Measurements from ENCODE around the gene CARS2. TPM values are rescaled to one million over a fixed set of nuclear protein-coding genes. Genes with fewer than 3 reads are reported as not detected.

CARS2 gene
- total RNA-seq, 1 experiment from 2014 or later: 31.9 TPM

DNA sequence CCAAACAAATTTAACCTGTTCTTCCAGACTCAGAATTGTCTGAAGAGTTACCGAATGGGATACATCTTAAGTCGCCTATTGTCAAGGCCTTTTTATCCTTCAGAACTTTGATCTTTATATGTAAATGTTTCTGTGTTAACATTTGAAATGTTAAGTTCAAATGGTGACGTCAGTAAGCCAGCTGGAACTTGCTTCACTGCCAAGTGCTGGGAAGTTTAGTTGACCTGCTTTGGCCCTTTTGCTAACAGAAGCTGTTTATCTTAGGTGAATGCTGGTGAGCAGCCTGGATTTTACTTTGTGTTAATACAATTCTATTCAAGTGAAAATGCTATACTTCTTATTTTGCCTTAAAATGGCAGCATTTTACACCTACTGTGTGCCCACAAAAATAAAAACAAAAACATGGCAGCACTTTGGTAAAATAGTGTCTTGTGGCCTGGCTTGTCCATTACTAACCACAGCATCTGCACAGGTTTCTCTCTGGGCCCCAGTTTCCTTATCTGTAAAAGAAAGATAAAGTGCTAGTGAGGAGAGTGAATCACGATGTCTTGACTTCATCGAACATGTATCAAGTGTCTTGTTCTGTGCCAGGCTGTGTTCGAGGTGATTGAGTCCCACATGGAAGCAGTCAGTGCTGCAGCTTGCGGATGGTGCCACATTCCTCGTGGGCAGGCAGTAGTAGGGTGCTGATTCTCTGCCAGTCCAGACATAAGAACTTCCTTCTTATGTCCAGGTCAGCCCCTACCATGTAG is 88.4 kb downstream of the CARS2 start:
- CTCF ChIA-PET: no interaction called here
- intact Hi-C loops (cut with micrococcal nuclease; ENCODE audit: unreplicated experiment): no loop called here
- Histone ChIP-seq H3K27ac (ENCODE audit: low read length) (peak overlapping the region; percentile 17; the same call in 1 of the 2 replicates), H3K27me3 (ENCODE audit: control insufficient read depth, insufficient read depth, low read length) (no peaks in the 10 kb centered on the region), H3K4me1 (ENCODE audit: control insufficient read depth, insufficient read depth, low read length) (peaks cover 10% of the 10 kb centered on the region), H3K9me3 (ENCODE audit: control insufficient read depth, insufficient read depth, low read depth, low read length) (no peaks in the 10 kb centered on the region), H3K36me3 (ENCODE audit: control insufficient read depth, insufficient read depth, low read length) (no peaks in the 10 kb centered on the region), H3K4me3 (ENCODE audit: low read depth in 2 of 2, low read length in 2 of 2) (no peak overlapping the region; a peak in 1 of 4 replicates)
- no TSS peak for BruUV-seq (replicated peaks)
- in situ Hi-C loops (cut with HindIII; ENCODE audit: low pct_unique_long_range_greater_than_20kb, low sequenced_read_pairs): no loop called here
- POLR2A ChIA-PET: no interaction called here
- no peak for TF ChIP-seq TCF7L2 (IDR thresholded peaks at IDR 0.05; ENCODE audit: low read depth, low read length)
- no peak for TF ChIP-seq SIN3A (IDR thresholded peaks at IDR 0.05; ENCODE audit: borderline replicate concordance, insufficient read depth, low read depth, low read length)
- no peak for TF ChIP-seq POLR2AphosphoS5 (IDR thresholded peaks at IDR 0.05; ENCODE audit: low read depth, low read length)
- TF ChIP-seq, protein P1, sequence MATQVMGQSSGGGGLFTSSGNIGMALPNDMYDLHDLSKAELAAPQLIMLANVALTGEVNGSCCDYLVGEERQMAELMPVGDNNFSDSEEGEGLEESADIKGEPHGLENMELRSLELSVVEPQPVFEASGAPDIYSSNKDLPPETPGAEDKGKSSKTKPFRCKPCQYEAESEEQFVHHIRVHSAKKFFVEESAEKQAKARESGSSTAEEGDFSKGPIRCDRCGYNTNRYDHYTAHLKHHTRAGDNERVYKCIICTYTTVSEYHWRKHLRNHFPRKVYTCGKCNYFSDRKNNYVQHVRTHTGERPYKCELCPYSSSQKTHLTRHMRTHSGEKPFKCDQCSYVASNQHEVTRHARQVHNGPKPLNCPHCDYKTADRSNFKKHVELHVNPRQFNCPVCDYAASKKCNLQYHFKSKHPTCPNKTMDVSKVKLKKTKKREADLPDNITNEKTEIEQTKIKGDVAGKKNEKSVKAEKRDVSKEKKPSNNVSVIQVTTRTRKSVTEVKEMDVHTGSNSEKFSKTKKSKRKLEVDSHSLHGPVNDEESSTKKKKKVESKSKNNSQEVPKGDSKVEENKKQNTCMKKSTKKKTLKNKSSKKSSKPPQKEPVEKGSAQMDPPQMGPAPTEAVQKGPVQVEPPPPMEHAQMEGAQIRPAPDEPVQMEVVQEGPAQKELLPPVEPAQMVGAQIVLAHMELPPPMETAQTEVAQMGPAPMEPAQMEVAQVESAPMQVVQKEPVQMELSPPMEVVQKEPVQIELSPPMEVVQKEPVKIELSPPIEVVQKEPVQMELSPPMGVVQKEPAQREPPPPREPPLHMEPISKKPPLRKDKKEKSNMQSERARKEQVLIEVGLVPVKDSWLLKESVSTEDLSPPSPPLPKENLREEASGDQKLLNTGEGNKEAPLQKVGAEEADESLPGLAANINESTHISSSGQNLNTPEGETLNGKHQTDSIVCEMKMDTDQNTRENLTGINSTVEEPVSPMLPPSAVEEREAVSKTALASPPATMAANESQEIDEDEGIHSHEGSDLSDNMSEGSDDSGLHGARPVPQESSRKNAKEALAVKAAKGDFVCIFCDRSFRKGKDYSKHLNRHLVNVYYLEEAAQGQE (IDR thresholded peaks at IDR 0.05; ENCODE audit: insufficient read depth in 1 of 2, low read depth in 2 of 2, low read length in 1 of 2): no peak
- TF ChIP-seq, protein P2, sequence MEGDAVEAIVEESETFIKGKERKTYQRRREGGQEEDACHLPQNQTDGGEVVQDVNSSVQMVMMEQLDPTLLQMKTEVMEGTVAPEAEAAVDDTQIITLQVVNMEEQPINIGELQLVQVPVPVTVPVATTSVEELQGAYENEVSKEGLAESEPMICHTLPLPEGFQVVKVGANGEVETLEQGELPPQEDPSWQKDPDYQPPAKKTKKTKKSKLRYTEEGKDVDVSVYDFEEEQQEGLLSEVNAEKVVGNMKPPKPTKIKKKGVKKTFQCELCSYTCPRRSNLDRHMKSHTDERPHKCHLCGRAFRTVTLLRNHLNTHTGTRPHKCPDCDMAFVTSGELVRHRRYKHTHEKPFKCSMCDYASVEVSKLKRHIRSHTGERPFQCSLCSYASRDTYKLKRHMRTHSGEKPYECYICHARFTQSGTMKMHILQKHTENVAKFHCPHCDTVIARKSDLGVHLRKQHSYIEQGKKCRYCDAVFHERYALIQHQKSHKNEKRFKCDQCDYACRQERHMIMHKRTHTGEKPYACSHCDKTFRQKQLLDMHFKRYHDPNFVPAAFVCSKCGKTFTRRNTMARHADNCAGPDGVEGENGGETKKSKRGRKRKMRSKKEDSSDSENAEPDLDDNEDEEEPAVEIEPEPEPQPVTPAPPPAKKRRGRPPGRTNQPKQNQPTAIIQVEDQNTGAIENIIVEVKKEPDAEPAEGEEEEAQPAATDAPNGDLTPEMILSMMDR (IDR thresholded peaks at IDR 0.05): no peak
- DNase-seq (ENCODE audit: low read depth, low spot score) (no peak), ATAC-seq (no peak)

DNA sequence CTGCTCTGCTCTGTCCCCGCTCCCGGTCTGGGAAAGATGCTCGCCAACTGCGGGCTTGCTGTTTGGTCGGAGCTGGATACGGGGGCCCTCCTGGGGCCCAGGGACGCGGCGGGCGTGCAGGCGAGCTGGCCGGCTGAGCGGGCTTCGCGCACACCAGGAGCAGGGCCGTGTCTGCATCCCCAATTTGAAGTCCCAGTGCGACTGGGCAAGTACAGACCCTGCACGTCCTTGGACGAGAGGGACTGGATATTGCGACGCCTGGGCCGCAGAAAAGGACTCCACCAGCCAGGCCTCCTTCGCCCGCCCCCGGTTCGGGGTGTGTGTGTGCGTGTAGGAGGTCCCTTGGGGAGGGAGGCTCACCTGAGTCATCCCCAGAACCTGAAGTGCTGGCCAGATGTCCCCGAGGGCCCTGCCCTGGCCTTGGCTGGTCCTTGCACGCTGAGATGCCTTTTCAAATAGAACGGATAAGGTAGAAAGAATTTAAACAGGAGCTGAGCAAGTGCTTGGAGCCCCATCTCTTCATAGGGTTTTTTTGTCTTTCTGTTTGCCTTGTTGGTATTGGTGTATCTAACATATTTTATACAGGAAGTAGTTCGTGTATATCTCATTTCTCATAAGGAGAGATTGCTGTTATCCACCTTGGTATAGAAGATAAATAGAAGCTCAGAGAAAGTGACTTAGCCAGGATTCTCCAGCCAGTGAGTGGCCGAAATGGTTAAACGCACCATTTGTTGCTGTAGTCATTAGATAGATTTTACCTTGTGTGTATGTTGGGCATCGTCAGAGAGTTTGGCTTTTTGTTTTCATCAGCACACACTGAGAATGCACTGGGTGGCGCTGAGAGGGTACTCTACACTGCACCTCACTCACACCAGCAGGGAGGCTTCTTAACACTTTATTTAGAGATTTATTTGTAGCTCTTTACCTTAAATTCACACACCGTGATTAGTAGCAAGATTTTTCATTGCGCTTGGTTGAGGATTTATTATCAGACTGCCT is 89.5 kb downstream of the CARS2 start:
- H3K4me3 ChIP-seq (ENCODE audit: low read depth in 2 of 2, low read length in 2 of 2): peak overlapping the region; percentile 72 to 75
- ChIA-PET CTCF (no interaction called here), POLR2A (interaction anchor here (0.6 kb wide), 2 partner anchors 98 to 113 kb away, joined by 3 to 8 read pairs; no protein-coding TSS in a partner anchor)
- TF ChIP-seq SIN3A (IDR thresholded peaks at IDR 0.05; ENCODE audit: borderline replicate concordance, insufficient read depth, low read depth, low read length) (no peak), TCF7L2 (IDR thresholded peaks at IDR 0.05; ENCODE audit: low read depth, low read length) (no peak), POLR2AphosphoS5 (IDR thresholded peaks at IDR 0.05; ENCODE audit: low read depth, low read length) (no peak)
- TF ChIP-seq, protein P2 (IDR thresholded peaks at IDR 0.05): no peak
- TF ChIP-seq, protein P1 (IDR thresholded peaks at IDR 0.05; ENCODE audit: insufficient read depth in 1 of 2, low read depth in 2 of 2, low read length in 1 of 2): no peak
- TSS peak; percentile 68 for BruUV-seq (replicated peaks)
- H3K27ac ChIP-seq (ENCODE audit: low read length): peak overlapping the region; percentile 74
- intact Hi-C loops (cut with micrococcal nuclease; ENCODE audit: unreplicated experiment) (no loop called here), in situ Hi-C loops (cut with HindIII; ENCODE audit: low pct_unique_long_range_greater_than_20kb, low sequenced_read_pairs) (no loop called here)
- ATAC-seq: peak; percentile 49
- peaks cover 12% of the 10 kb centered on the region for H3K4me1 ChIP-seq (ENCODE audit: control insufficient read depth, insufficient read depth, low read length)
- DNase-seq (ENCODE audit: low read depth, low spot score): no peak
- no peaks in the 10 kb centered on the region for H3K9me3 ChIP-seq (ENCODE audit: control insufficient read depth, insufficient read depth, low read depth, low read length)
- H3K27me3 ChIP-seq (ENCODE audit: control insufficient read depth, insufficient read depth, low read length): no peaks in the 10 kb centered on the region
- no peaks in the 10 kb centered on the region for H3K36me3 ChIP-seq (ENCODE audit: control insufficient read depth, insufficient read depth, low read length)
